Ishikawa (cell line): ENCODE measurements around the gene OSCAR.

ENCODE experiments used
- CEBPB ChIP-seq: IDR thresholded peaks from 2 replicates; pipeline ENCODE4 v1.6.1; 2012
- CREB1 ChIP-seq: IDR thresholded peaks from 2 replicates; pipeline ENCODE4 v1.6.1; 2012; ENCODE audit warnings: low read depth
- EGR1 ChIP-seq: IDR thresholded peaks from 2 replicates; pipeline ENCODE4 v1.6.1; 2012
- EP300 ChIP-seq: IDR thresholded peaks from 2 replicates; pipeline ENCODE4 v1.6.1; 2012; ENCODE audit warnings: borderline replicate concordance
- FOXM1 ChIP-seq: IDR thresholded peaks from 2 replicates; pipeline ENCODE4 v1.6.1; 2012; ENCODE audit warnings: low read depth, borderline replicate concordance
- MAX ChIP-seq: IDR thresholded peaks from 2 replicates; pipeline ENCODE4 v1.6.1; 2012
- NFIC ChIP-seq: IDR thresholded peaks from 2 replicates; pipeline ENCODE4 v1.6.1; 2012
- RAD21 ChIP-seq: IDR thresholded peaks from 2 replicates; pipeline ENCODE4 v1.6.1; 2012; ENCODE audit warnings: low read depth
- REST ChIP-seq: IDR thresholded peaks from 2 replicates; pipeline ENCODE4 v1.6.1; 2012; ENCODE audit warnings: low read depth, mild to moderate bottlenecking
- TAF1 ChIP-seq: IDR thresholded peaks from 2 replicates; pipeline ENCODE4 v1.6.1; 2012; ENCODE audit warnings: low read depth, mild to moderate bottlenecking
- TCF12 ChIP-seq: IDR thresholded peaks from 2 replicates; pipeline ENCODE4 v1.6.1; 2012; ENCODE audit warnings: low read depth
- TEAD4 ChIP-seq: IDR thresholded peaks from 2 replicates; pipeline ENCODE4 v1.6.1; 2012
- USF1 ChIP-seq: IDR thresholded peaks from 2 replicates; pipeline ENCODE4 v1.6.1; 2012
- YY1 ChIP-seq: IDR thresholded peaks from 2 replicates; pipeline ENCODE4 v1.6.1; 2012; ENCODE audit warnings: low read depth
- ZBTB7A ChIP-seq: IDR thresholded peaks from 2 replicates; pipeline ENCODE4 v1.6.1; 2012; ENCODE audit warnings: low read depth

OSCAR gene

GRCh38 chr19:54128796-54129616 is 28.4 kb upstream of the OSCAR start:
- no peak for TF ChIP-seq TAF1
- TF ChIP-seq FOXM1: no peak
- no peak for TF ChIP-seq REST
- TF ChIP-seq NFIC: no peak
- no peak for TF ChIP-seq TCF12
- TF ChIP-seq TEAD4: no peak
- no peak for TF ChIP-seq CEBPB
- no peak for TF ChIP-seq YY1
- TF ChIP-seq EP300: no peak
- TF ChIP-seq RAD21: no peak

GRCh38 chr19:54128441-54128725 is 27.8 kb upstream of the OSCAR start:
- TF ChIP-seq TAF1 (no peak), EP300 (no peak), RAD21 (no peak), REST (no peak), ZBTB7A (no peak)

GRCh38 chr19:54127688-54128440 is 27.3 kb upstream of the OSCAR start:
- TF ChIP-seq RAD21 (no peak), TAF1 (no peak), FOXM1 (no peak), EGR1 (no peak), CEBPB (no peak), CREB1 (no peak), REST (no peak), TCF12 (no peak), NFIC (no peak)

- TF ChIP-seq USF1 (no peak), TAF1 (no peak), NFIC (no peak), TCF12 (no peak), ZBTB7A (no peak), YY1 (no peak), RAD21 (no peak), CEBPB (no peak), EP300 (no peak), EGR1 (no peak), REST (no peak), MAX (no peak), TEAD4 (no peak), CREB1 (no peak), FOXM1 (no peak)
These were observed 25.1 kb upstream of the OSCAR start for GRCh38 chr19:54125713-54126112.
